Measurements from ENCODE around the gene PCGF1.

DNA sequence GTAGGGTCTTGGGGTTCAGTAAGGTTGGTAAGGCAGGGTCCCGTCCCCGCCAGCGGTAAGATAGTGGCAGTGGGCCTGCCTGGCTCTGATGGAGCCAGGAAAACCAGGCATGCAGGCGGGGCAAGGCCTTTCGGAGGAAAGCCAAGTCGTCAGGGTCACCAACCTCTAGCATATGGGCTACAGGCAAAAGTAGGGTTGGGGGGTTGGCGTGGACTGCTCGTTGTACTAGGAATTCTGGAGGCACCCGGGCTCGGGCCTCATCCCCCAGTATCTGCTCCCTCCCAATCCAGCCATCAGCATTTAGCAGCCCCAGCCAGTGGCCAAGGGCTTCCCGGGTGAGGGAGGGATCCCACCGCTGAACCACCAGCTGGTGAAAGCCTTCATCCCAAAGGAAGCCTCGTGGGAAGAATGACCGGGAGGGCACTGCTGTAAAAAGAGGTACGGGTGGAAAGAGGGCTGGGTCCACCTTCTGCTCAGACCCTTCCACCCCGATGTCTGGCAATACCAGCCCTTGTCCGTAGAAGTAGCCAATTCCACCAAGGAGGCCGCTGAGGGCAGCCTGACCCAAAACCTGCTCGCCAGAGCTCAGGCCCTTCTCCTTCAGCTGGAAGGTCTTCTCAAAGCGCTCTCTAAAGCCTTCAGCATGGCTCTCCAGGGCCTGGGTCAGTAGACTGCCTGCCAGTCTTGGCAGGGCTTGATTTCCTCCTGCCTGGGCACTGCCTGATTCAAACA is 45.3 kb downstream of the PCGF1 start:
- TF ChIP-seq REST (IDR thresholded peaks at IDR 0.05; ENCODE audit: insufficient replicate concordance, low read depth), result no peak
- no peak for TF ChIP-seq CTCF (IDR thresholded peaks at IDR 0.05; ENCODE audit: insufficient read depth, low read length)

Data from HL-60 (cell line).